Eye (tissue), 1 donor: Measurements from ENCODE around the gene SH3RF1.
A peak's percentile ranks its signal among the peaks of the same experiment; 100 is the strongest.

ENCODE experiments used
- DNase-seq: peaks from one replicate; pipeline ENCODE4 v3.0.0-alpha.2; 2015

Gene SH3RF1

GRCh38 chr4:169250796-169251195 is 20.0 kb downstream of the SH3RF1 start:
- no peak for DNase-seq

- DNase-seq, result no peak
Observed at GRCh38 chr4:169249999-169250398, 20.8 kb downstream of the SH3RF1 start.

- DNase-seq, result no peak
Observed at GRCh38 chr4:169249214-169249973, 21.4 kb downstream of the SH3RF1 start.

GRCh38 chr4:169248645-169249044 is 22.1 kb downstream of the SH3RF1 start:
- DNase-seq, result no peak

DNA sequence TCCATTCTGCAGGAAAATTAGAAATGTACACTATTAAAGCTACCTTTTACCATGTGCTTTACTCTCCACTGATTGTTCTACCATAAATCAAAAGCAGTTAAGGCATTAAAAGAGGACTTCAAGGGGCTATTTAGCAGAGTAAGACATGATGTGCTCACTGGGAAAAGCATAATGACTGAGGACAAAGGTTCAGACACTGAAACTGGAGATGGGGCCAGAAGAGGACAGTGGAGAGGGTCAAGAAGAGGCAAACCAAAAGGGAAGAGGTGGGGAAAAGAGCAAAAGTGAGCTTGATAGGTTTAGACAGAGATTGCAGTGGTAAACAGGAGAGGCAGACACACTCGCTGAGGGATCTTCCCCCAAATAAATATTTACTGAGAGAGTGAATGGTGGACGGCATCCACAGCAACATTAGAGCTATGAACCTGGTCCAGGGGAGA is 23.8 kb downstream of the SH3RF1 start:
- peak; percentile 67 for DNase-seq

DNA sequence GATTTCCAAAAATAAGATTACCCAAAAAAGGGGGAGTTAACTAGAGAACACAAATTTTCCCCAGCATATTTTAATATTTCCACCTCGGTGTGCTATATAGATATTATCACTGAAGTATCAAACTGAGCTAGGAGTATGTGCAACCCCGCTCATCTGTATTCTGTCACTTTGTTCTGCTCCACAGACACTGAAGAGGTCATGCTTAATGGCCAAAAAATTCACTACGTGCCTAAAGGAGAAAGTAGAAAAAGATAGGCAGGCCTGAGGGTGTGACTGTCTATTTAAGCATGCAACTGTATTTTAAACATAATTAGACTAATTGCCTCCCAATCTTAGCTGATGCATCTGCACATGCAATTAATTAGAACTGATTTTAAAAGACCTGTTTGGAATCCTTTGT is 24.5 kb downstream of the SH3RF1 start:
- DNase-seq, result no peak

DNA sequence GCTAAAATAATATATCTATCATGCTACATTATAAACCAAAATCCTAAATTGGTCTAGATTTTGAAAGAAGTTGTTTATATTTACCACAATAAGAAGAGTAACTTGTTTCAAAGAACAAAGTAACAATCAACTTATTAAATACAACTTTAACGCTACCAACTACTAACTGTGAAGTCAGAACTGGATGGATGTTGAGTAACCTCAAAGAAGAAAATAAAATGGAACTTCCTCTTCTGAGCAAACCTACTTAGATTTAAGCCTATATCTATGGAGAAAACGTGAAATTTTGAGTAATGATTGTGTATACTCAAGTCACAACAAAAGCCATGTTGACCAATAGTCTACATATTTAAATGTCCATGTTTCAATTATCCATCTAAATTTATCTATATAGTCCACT is 25.7 kb downstream of the SH3RF1 start:
- DNase-seq, result no peak

DNA sequence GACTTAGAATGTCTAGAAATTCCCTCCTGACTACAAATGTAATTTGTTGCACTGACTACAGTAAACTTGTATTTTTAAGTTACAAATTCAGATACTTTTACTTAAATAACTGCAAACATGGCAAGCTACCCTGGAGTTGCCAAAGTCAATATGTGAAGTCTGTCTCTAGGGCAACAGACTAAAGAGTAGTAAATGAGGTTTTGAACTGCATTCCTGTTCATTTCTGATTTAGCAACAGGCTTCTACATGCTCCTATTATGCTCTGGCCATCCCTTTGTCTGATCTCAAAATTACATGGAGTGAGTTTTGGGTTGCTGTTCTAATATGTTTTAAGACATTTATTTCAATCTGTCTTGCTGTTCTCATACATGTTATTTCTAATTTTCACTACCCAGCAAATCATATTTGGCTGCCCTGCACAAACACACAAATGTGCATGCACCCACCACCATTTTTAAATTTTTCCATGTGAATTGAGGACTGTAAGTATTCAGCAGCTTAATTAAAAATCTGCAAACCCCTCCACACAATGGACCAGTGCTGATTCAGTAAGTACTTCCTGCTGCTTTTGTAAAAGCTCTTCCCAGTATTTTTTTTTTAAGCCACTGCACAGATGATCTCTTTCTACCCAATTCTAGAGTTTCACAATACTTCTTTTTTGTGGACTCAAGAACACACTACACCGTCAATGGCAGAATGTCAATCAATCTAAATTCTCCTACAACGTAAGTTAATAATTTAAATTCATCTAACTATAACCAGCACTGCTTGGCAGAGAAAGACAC is 26.7 kb downstream of the SH3RF1 start:
- DNase-seq, result peak; percentile 58

DNA sequence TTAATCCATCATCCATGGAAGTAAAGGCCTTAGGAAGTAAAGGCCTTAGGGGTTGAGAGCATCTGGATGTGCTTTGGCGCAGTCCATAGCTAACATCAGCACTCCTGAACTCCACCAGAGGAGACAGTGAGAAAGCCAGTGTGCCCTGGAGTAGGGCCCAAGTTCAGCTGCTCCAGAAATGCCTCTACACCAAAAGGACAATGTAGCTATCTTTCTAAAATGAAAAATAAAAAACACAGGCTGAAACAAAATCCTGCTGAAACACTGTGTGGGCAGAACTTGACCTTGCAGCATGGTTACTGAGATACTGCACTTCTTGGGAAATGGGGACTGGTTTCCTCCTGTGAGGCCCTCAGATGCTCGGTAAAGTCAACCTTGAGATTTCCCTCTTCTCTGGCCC is 29.3 kb downstream of the SH3RF1 start:
- DNase-seq, result no peak

GRCh38 chr4:169239221-169239905 is 31.4 kb downstream of the SH3RF1 start:
- no peak for DNase-seq

DNA sequence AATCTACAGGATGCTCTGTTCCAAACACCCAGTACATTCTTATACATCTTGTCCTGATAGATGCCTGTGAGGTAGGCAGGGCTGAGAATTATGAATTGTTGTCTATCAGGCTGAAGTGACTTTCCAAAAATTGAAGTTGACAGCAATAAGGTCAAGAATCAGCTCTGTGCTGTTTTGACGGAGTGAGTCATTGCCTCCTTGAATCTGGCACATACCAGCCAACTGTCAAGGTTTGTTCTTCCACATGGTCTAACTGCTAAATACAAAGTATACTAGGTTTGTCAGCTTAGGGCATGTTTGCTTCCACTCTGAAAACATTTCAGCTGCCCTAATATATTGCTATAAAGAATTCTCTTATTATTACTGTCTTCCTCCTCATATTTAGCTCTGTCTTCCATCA is 32.3 kb downstream of the SH3RF1 start:
- peak; percentile 59 for DNase-seq

- no peak for DNase-seq
Observed at GRCh38 chr4:169236873-169237626, 33.7 kb downstream of the SH3RF1 start.

DNA sequence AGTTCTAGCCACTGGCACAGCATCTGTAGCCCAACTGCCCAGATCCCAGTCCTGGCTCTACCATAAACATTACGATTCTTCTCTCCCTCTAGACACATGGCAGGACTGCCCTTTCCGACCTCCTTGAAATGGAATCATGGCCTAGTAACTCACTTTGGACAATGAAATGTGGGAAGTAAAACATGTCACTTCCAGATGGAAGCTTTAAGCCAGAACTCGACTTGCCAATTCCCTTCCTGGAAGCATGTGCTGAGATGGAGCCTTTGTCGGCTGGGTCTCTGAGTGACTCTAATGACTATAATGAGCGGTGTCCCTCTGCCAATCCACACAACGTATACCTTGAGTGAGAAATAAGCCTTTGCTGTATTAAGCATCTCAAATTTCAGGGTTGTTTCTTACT is 34.7 kb downstream of the SH3RF1 start:
- DNase-seq, result no peak

DNA sequence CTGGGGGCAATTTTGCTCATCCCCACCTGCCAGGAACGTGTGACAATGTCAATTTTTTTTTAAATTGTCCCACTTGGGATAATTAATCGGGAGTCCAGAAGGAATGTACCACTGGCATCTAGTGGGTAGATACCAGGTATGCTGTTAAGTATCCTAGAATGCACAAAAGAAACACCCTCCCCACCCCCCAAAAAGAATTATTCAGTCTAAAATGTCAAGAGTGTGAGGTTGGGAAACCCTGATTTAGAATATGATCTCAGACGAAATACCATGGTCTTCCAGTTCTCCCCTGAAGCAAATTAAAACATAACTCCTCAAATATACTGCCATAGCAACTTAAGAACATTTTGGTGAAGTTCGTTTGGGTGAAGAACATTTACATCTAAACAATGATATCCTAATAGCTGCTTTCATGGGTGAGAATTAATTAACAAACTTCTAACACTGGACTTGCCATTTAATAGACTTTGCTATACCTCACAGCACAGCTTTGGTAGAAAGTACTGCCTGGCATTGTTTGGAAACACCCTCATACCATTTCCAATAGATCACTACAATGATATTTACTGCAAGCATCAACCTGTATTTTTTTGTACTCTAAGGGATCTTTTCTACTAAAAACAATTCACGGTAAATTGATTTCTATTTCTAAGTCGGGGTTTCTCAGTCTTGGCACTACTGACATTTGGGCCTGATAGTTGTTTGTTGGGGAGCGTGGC is 36.5 kb downstream of the SH3RF1 start:
- DNase-seq, result no peak

- DNase-seq, result no peak
Observed at GRCh38 chr4:169233691-169234090, 37.1 kb downstream of the SH3RF1 start.

DNA sequence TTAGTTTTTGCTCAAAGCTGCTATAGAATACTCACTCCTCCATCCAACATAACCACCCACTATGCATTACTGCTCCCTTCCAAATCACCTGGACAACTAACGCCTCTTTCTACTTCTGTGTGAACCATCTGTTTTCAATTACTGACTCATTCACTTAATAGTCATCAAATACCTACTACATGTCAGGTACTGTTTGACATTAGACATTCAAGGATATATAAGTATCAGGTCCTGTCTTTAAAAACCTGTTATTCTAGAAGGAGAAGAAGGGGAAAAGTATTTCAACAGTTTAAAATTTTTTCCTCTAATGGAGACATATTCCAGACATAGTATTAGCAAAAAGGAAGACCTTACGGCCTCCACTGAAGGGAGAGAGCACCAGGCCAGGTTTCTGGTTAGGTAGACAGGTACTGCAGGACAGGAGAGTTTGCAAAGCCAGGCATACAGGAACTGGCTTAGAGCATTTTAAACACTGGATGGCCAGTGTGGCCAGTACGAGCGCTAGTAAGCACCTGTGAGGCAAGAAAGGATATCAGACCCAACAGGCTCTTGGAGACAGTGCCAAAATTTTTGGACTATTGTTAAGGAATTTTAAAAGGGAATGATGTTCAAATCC is 39.0 kb downstream of the SH3RF1 start:
- DNase-seq, result no peak

- no peak for DNase-seq
Observed at GRCh38 chr4:169229571-169230028, 41.2 kb downstream of the SH3RF1 start.

DNA sequence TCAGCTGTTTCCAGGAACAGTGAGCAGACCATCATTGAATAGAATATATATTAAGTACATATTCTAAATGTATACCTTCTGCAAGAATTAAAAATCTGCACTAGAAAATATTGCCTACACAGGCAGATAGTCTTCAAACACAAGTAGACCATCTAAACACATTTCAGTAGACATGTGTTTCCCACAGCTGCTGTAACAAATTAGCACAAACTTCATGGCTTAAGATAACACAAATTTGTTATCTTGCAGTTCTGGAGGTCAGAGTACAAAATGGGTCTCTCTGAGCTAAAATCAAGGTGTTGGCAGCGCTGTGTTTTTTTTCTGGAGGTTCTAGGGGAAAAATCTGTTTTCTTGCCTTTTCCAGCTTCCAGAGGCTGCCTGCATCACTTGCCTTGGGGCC is 42.7 kb downstream of the SH3RF1 start:
- DNase-seq, result no peak

- DNase-seq, result no peak
Observed at GRCh38 chr4:169226565-169226964, 44.2 kb downstream of the SH3RF1 start.

- no peak for DNase-seq
Observed at GRCh38 chr4:169225812-169226211, 44.9 kb downstream of the SH3RF1 start.

DNA sequence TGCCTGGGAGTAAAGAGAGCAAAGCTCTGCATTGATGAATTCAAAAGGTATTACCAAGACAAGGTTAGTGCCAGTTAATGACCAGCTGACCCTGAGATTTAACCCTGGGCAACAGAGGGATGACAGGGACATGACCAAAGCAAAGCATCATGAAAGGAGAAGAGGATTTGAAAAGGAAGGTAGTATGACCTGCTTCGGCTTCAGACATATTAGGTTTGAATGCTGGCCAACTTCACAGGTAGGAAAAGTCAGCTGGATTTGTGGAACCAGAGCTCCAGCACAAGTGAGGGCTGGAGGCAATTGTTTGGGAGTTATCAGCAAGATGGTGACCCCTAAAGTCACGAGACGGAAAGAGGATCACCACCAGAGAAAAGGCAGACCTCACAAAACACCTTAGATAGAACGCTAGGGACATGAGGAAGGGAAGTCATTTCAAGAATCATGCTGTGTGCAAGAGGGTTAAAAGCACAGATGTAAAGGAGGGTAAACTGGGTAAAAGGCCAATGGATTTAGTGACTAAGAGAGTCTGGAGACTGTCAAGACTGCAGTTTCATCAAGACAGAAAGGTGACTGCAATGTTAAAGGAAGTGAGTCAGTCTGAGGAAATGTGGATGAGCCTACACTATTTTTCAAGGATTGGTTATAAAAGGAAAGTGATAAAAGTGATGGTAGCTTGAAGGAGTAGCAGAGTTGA is 45.6 kb downstream of the SH3RF1 start:
- DNase-seq, result no peak
